WTC11 (cell line): Measurements from ENCODE around the gene CPB1. TPM values are rescaled to one million over a fixed set of nuclear protein-coding genes. Genes with fewer than 3 reads are reported as not detected.

ENCODE experiments used
- ATAC-seq: fragments of 200-7000 bp; cut with Tn5 transposase; 2 replicates; pipeline ENCODE4 v1.10.0; 2021; ENCODE audit warnings: mild to moderate bottlenecking, moderate library complexity
- CTCF ChIA-PET: fragments of 300-600 bp; sonication (Branson Sonifier 250); formaldehyde crosslinking; loops from one replicate; lab custom pipeline; 2021; ENCODE audit warnings: antibody characterized with exemption; lab: Charles Lee
- POLR2A ChIA-PET: fragments of 350-600 bp; sonication (Branson Sonifier 250); formaldehyde crosslinking; loops from one replicate; lab custom pipeline; 2021; ENCODE audit warnings: antibody characterized with exemption; lab: Charles Lee
- DNase-seq: peaks from one replicate; pipeline ENCODE4 v3.0.0; 2021; ENCODE audit warnings: low spot score
- H3K27ac Mint-ChIP-seq: 2 replicates; pipeline ENCODE4 v1.8.0; 2021; ENCODE audit warnings: mixed read lengths
- H3K27me3 Mint-ChIP-seq: 2 replicates; pipeline ENCODE4 v1.8.0; 2021; ENCODE audit warnings: low read depth, mild to moderate bottlenecking, moderate library complexity, mixed read lengths
- H3K36me3 Mint-ChIP-seq: 2 replicates; pipeline ENCODE4 v1.8.0; 2021; ENCODE audit warnings: mixed read lengths
- H3K4me1 Mint-ChIP-seq: 2 replicates; pipeline ENCODE4 v1.8.0; 2022; ENCODE audit warnings: mixed read lengths
- H3K4me3 Mint-ChIP-seq: 2 replicates; pipeline ENCODE4 v1.8.0; 2021; ENCODE audit warnings: mild to moderate bottlenecking, moderate library complexity, mixed read lengths
- H3K9me3 Mint-ChIP-seq: 2 replicates; pipeline ENCODE4 v1.8.0; 2021; ENCODE audit warnings: mixed read lengths
- ESRRA ChIP-seq: sonication (generic); formaldehyde crosslinking; IDR thresholded peaks from 2 replicates; pipeline ENCODE4 v1.8.1; 2022; ENCODE audit warnings: mild to moderate bottlenecking, missing genetic modification reagents, borderline replicate concordance
- FOXJ3 ChIP-seq: sonication (generic); formaldehyde crosslinking; IDR thresholded peaks from 2 replicates; pipeline ENCODE4 v1.9.0; 2021; ENCODE audit warnings: missing genetic modification reagents, mild to moderate bottlenecking, borderline replicate concordance
- GTF2I ChIP-seq: fragments of 250-450 bp; sonication (Bioruptor Pico); conservative IDR thresholded peaks from 2 replicates; pipeline ENCODE4 v1.4.0; 2021; ENCODE audit warnings: mild to moderate bottlenecking
- HMGA2 ChIP-seq: fragments of 250-450 bp; sonication (Bioruptor Pico); IDR thresholded peaks from 2 replicates; pipeline ENCODE4 v1.4.0; 2021; ENCODE audit warnings: mild to moderate bottlenecking, moderate library complexity
- NFYB ChIP-seq: sonication (generic); formaldehyde crosslinking; conservative IDR thresholded peaks from 2 replicates; pipeline ENCODE4 v1.8.0; 2022; ENCODE audit warnings: low read depth, missing genetic modification reagents
- NR2C2 ChIP-seq: sonication (generic); formaldehyde crosslinking; IDR thresholded peaks from 2 replicates; pipeline ENCODE4 v1.8.0; 2022; ENCODE audit warnings: mild to moderate bottlenecking, missing genetic modification reagents
- NR3C1 ChIP-seq: sonication (generic); formaldehyde crosslinking; conservative IDR thresholded peaks from 2 replicates; pipeline ENCODE4 v1.8.1; 2023; ENCODE audit warnings: low read depth, mild to moderate bottlenecking, missing genetic modification reagents
- SMAD3 ChIP-seq: sonication (generic); formaldehyde crosslinking; IDR thresholded peaks from 2 replicates; pipeline ENCODE4 v1.8.0; 2022; ENCODE audit warnings: missing genetic modification reagents, mild to moderate bottlenecking, borderline replicate concordance
- TEAD1 ChIP-seq: sonication (generic); formaldehyde crosslinking; IDR thresholded peaks from 2 replicates; pipeline ENCODE4 v1.8.0; 2022; ENCODE audit warnings: mild to moderate bottlenecking, missing genetic modification reagents
- ZNF263 ChIP-seq: sonication (generic); formaldehyde crosslinking; IDR thresholded peaks from 2 replicates; pipeline ENCODE4 v1.8.1; 2022; ENCODE audit warnings: low read depth, mild to moderate bottlenecking, moderate library complexity, missing genetic modification reagents
- total RNA-seq: library from RNA; stranded (reverse); gene quantifications from 3 replicates; pipeline ENCODE4 v1.2.3, GENCODE V29; 2021
- TF ChIP-seq, protein P1 (sequence below): sonication (generic); formaldehyde crosslinking; IDR thresholded peaks from 2 replicates; pipeline ENCODE4 v1.8.0; 2022; ENCODE audit warnings: mild to moderate bottlenecking, missing genetic modification reagents
- TF ChIP-seq, protein P2 (sequence below): sonication (generic); formaldehyde crosslinking; IDR thresholded peaks from 2 replicates; pipeline ENCODE4 v1.8.0; 2022; ENCODE audit warnings: mild to moderate bottlenecking, missing genetic modification reagents
- TF ChIP-seq, protein P3 (sequence below): sonication (generic); formaldehyde crosslinking; IDR thresholded peaks from 2 replicates; pipeline ENCODE4 v1.8.1; 2022; ENCODE audit warnings: low read depth, mild to moderate bottlenecking, moderate library complexity, missing genetic modification reagents, borderline replicate concordance
- TF ChIP-seq, protein P4 (sequence below): sonication (generic); formaldehyde crosslinking; IDR thresholded peaks from 2 replicates; pipeline ENCODE4 v1.8.0; 2023; ENCODE audit warnings: mild to moderate bottlenecking, missing genetic modification reagents

The CPB1 gene
- total RNA-seq, 1 experiment from 2014 or later = 5.0 TPM

DNA sequence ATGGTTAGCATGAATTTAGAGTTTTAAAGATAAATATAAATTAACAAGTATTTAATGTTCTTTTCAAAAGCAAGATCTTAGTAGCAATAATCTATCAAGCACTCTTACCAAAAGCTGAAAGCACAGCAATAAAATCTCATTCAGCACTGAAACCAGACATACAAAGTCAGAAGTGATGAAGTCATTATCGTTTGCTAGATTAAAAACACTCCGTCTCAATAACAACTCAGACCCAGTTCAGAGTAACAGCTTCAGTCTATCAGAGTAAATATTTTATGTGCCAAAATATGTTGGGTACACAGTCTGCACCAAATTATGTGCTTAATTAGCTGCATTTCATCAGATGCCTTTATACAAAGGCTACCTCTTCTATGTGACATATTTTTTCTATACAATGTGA is 79.1 kb downstream of the CPB1 start:
- ATAC-seq (no peak), DNase-seq (no peak)
- Mint-ChIP-seq H3K4me1 (peaks cover 4% of the 10 kb centered on the region; the same call in 1 of the 2 replicates), H3K27me3 (no peaks in the 10 kb centered on the region), H3K9me3 (no peaks in the 10 kb centered on the region), H3K4me3 (no peak overlapping the region), H3K27ac (no peak overlapping the region), H3K36me3 (no peaks in the 10 kb centered on the region)
- TF ChIP-seq, protein P1, sequence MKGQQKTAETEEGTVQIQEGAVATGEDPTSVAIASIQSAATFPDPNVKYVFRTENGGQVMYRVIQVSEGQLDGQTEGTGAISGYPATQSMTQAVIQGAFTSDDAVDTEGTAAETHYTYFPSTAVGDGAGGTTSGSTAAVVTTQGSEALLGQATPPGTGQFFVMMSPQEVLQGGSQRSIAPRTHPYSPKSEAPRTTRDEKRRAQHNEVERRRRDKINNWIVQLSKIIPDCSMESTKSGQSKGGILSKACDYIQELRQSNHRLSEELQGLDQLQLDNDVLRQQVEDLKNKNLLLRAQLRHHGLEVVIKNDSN (CRISPR knock-in tag) = no peak
- TF ChIP-seq ZNF263 (CRISPR knock-in tag) = no peak
- no peak for TF ChIP-seq NR2C2
- no peak for TF ChIP-seq NR3C1 (CRISPR knock-in tag)
- TF ChIP-seq FOXJ3 (CRISPR knock-in tag) = no peak
- TF ChIP-seq NFYB (CRISPR knock-in tag) = no peak
- TF ChIP-seq, protein P2, sequence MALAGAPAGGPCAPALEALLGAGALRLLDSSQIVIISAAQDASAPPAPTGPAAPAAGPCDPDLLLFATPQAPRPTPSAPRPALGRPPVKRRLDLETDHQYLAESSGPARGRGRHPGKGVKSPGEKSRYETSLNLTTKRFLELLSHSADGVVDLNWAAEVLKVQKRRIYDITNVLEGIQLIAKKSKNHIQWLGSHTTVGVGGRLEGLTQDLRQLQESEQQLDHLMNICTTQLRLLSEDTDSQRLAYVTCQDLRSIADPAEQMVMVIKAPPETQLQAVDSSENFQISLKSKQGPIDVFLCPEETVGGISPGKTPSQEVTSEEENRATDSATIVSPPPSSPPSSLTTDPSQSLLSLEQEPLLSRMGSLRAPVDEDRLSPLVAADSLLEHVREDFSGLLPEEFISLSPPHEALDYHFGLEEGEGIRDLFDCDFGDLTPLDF (CRISPR knock-in tag) = no peak
- TF ChIP-seq HMGA2 (CRISPR knock-in tag) = no peak
- TF ChIP-seq ESRRA (CRISPR knock-in tag) = no peak
- TF ChIP-seq SMAD3 = no peak
- TF ChIP-seq, protein P3, sequence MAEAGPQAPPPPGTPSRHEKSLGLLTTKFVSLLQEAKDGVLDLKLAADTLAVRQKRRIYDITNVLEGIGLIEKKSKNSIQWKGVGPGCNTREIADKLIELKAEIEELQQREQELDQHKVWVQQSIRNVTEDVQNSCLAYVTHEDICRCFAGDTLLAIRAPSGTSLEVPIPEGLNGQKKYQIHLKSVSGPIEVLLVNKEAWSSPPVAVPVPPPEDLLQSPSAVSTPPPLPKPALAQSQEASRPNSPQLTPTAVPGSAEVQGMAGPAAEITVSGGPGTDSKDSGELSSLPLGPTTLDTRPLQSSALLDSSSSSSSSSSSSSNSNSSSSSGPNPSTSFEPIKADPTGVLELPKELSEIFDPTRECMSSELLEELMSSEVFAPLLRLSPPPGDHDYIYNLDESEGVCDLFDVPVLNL = no peak
- TF ChIP-seq TEAD1 (CRISPR knock-in tag) = no peak
- no peak for TF ChIP-seq GTF2I (CRISPR knock-in tag)
- TF ChIP-seq, protein P4, sequence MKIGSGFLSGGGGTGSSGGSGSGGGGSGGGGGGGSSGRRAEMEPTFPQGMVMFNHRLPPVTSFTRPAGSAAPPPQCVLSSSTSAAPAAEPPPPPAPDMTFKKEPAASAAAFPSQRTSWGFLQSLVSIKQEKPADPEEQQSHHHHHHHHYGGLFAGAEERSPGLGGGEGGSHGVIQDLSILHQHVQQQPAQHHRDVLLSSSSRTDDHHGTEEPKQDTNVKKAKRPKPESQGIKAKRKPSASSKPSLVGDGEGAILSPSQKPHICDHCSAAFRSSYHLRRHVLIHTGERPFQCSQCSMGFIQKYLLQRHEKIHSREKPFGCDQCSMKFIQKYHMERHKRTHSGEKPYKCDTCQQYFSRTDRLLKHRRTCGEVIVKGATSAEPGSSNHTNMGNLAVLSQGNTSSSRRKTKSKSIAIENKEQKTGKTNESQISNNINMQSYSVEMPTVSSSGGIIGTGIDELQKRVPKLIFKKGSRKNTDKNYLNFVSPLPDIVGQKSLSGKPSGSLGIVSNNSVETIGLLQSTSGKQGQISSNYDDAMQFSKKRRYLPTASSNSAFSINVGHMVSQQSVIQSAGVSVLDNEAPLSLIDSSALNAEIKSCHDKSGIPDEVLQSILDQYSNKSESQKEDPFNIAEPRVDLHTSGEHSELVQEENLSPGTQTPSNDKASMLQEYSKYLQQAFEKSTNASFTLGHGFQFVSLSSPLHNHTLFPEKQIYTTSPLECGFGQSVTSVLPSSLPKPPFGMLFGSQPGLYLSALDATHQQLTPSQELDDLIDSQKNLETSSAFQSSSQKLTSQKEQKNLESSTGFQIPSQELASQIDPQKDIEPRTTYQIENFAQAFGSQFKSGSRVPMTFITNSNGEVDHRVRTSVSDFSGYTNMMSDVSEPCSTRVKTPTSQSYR (CRISPR knock-in tag) = no peak
- ChIA-PET POLR2A (no interaction called here), CTCF (interaction anchor here (1.4 kb wide), 1 partner anchor 37 kb away, joined by 3 read pairs; no protein-coding TSS in a partner anchor)

Other genes starting within 250 kb of the CPB1 start
- 0.13 to 0.25 TPM in 2 of 3 replicates, not detected in the other for gene AGTR1, start 129.9 kb upstream of the CPB1 start, total RNA-seq
- not detected in 3 replicates for gene CPA3, start 37.5 kb downstream of the CPB1 start, total RNA-seq
- gene GYG1, start 163.7 kb downstream of the CPB1 start, total RNA-seq = 34.8 to 43.1 TPM (median 41.7 TPM) in 3 replicates